RWPE2 (cell line): ENCODE data around the gene WDR20.
A peak's percentile ranks its signal among the peaks of the same experiment; 100 is the strongest.

Source experiments
- ATAC-seq: fragments of 200-7000 bp; cut with Tn5 transposase; 3 replicates; pipeline ENCODE4 v1.9.1; 2021; ENCODE audit warnings: low read depth
- DNase-seq: peaks from one replicate; pipeline ENCODE4 v3.0.0-alpha.2; 2020; ENCODE audit warnings: low spot score
- H3K27ac ChIP-seq: fragments of 450-650 bp; 2 replicates; pipeline ENCODE4 v1.5.1; 2017; ENCODE audit warnings: mild to moderate bottlenecking; ENCODE audit not compliant: poor library complexity, severe bottlenecking
- H3K27me3 ChIP-seq: fragments of 250-450 bp; sonication (Bioruptor Pico); 2 replicates; pipeline ENCODE4 v1.5.1; 2021; ENCODE audit warnings: mild to moderate bottlenecking, moderate library complexity; ENCODE audit not compliant: insufficient read depth, poor library complexity, severe bottlenecking
- H3K36me3 ChIP-seq: fragments of 250-450 bp; sonication (Bioruptor Pico); 2 replicates; pipeline ENCODE4 v1.5.1; 2020; ENCODE audit warnings: low read depth, mild to moderate bottlenecking, moderate library complexity
- H3K4me1 ChIP-seq: fragments of 250-450 bp; sonication (Bioruptor Pico); 2 replicates; pipeline ENCODE4 v1.5.1; 2021; ENCODE audit warnings: mild to moderate bottlenecking, moderate library complexity; ENCODE audit not compliant: insufficient read depth, poor library complexity, severe bottlenecking
- H3K4me3 ChIP-seq: fragments of 250-450 bp; sonication (Bioruptor Pico); 2 replicates; pipeline ENCODE4 v1.5.1; 2021; ENCODE audit warnings: mild to moderate bottlenecking, moderate library complexity; ENCODE audit not compliant: severe bottlenecking
- H3K9me3 ChIP-seq: fragments of 250-450 bp; sonication (Bioruptor Pico); 2 replicates; pipeline ENCODE4 v1.5.1; 2021; ENCODE audit warnings: mild to moderate bottlenecking, moderate library complexity; ENCODE audit not compliant: severe bottlenecking
- CTCF ChIP-seq: fragments of 450-650 bp; IDR thresholded peaks from one replicate; pipeline ENCODE4 v1.5.1; 2017; ENCODE audit warnings: mild to moderate bottlenecking, moderate library complexity; ENCODE audit not compliant: poor library complexity, severe bottlenecking

The WDR20 gene

GRCh38 chr14:102210421-102211042, 70.8 kb downstream of the WDR20 start:
- TF ChIP-seq CTCF, result no peak
- Histone ChIP-seq H3K27me3 (no peaks in the 10 kb centered on the region), H3K4me3 (no peak overlapping the region), H3K4me1 (no peaks in the 10 kb centered on the region), H3K9me3 (no peaks in the 10 kb centered on the region), H3K27ac (no peak overlapping the region), H3K36me3 (peaks cover 46% of the 10 kb centered on the region)
- DNase-seq, result peak; percentile 44
- no peak for ATAC-seq

- no peak for TF ChIP-seq CTCF
Observed at GRCh38 chr14:102211240-102211639, 71.5 kb downstream of the WDR20 start.

GRCh38 chr14:102212356-102212755, 72.7 kb downstream of the WDR20 start:
- H3K4me3 ChIP-seq, result no peak overlapping the region
- H3K4me1 ChIP-seq, result no peaks in the 10 kb centered on the region
- no peak for ATAC-seq
- DNase-seq, result peak; percentile 49
- no peaks in the 10 kb centered on the region for H3K9me3 ChIP-seq
- H3K27me3 ChIP-seq, result no peaks in the 10 kb centered on the region
- no peak overlapping the region for H3K27ac ChIP-seq
- H3K36me3 ChIP-seq, result peaks cover 46% of the 10 kb centered on the region
- TF ChIP-seq CTCF, result no peak

More at GRCh38 chr14:102211240-102211639, 71.5 kb downstream of the WDR20 start:
- no peak overlapping the region for H3K27ac ChIP-seq
- DNase-seq (peak; percentile 35), ATAC-seq (no peak)
- peaks cover 46% of the 10 kb centered on the region for H3K36me3 ChIP-seq
- no peaks in the 10 kb centered on the region for H3K27me3 ChIP-seq
- H3K4me1 ChIP-seq, result no peaks in the 10 kb centered on the region
- no peaks in the 10 kb centered on the region for H3K9me3 ChIP-seq
- no peak overlapping the region for H3K4me3 ChIP-seq

- Histone ChIP-seq H3K27me3 (no peaks in the 10 kb centered on the region), H3K4me1 (no peaks in the 10 kb centered on the region), H3K36me3 (peaks cover 46% of the 10 kb centered on the region), H3K27ac (no peak overlapping the region), H3K9me3 (no peaks in the 10 kb centered on the region), H3K4me3 (no peak overlapping the region)
- peak; percentile 57 for DNase-seq
- no peak for ATAC-seq
- no peak for TF ChIP-seq CTCF
Observed at GRCh38 chr14:102212845-102213244, 73.1 kb downstream of the WDR20 start.

- no peak overlapping the region for H3K27ac ChIP-seq
- H3K4me1 ChIP-seq, result no peaks in the 10 kb centered on the region
- no peak for ATAC-seq
- H3K36me3 ChIP-seq, result peaks cover 46% of the 10 kb centered on the region
- no peaks in the 10 kb centered on the region for H3K9me3 ChIP-seq
- no peak overlapping the region for H3K4me3 ChIP-seq
- H3K27me3 ChIP-seq, result no peaks in the 10 kb centered on the region
- peak; percentile 25 for DNase-seq
- no peak for TF ChIP-seq CTCF
Observed at GRCh38 chr14:102213470-102213869, 73.8 kb downstream of the WDR20 start.
